GM12892 (cell line): ENCODE measurements around the gene P2RX1.
"Not testable (repeated sequence)": the region's sequence is repeated elsewhere in the genome, so short reads cannot be mapped to it uniquely, and the experiment has no call there.

Experiments used
- DNase-seq: peaks from one replicate; pipeline ENCODE4 v3.0.0; 2011; ENCODE audit not compliant: insufficient read length
- FAIRE-seq: peaks from 2 replicates; lab custom pipeline; 2011; peaks lifted over from hg19 to GRCh38; lab: Jason Lieb, UNC
- POLR2A ChIP-seq: IDR thresholded peaks from 2 replicates; pipeline ENCODE4 v1.6.1; 2011; ENCODE audit warnings: low read depth, low read length, control low read depth
- POLR2AphosphoS5 ChIP-seq: IDR thresholded peaks from 2 replicates; pipeline ENCODE4 v1.6.1; 2011; ENCODE audit warnings: low read depth, low read length, control low read depth
- TAF1 ChIP-seq: IDR thresholded peaks from 2 replicates; pipeline ENCODE4 v1.6.1; 2011; ENCODE audit warnings: low read depth, mild to moderate bottlenecking, control low read depth, low read length, borderline replicate concordance

The P2RX1 gene

DNA sequence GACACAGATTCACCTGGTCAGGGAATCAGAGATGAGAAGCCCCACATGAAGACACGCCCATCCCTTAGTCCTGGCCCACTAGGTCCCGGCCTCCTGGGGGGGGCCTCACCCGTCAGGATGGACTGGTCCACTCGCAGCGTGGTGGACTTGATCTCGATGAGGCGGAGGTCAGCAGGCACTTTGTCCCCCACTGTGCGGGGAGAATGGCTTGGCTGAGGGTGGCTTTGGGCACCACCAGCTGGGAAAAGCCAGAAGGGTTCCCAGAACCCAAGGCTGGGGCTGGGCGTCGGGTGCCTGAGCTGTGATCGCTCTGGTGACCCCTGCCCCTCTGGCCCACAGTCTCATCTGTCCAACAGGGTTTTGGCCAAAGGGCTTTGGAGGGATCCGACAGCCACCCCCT, 34.3 kb upstream of the P2RX1 start:
- DNase-seq = no peak
- FAIRE-seq = no peak
- TF ChIP-seq TAF1 = no peak
- TF ChIP-seq POLR2A = no peak
- TF ChIP-seq POLR2AphosphoS5 = no peak

DNA sequence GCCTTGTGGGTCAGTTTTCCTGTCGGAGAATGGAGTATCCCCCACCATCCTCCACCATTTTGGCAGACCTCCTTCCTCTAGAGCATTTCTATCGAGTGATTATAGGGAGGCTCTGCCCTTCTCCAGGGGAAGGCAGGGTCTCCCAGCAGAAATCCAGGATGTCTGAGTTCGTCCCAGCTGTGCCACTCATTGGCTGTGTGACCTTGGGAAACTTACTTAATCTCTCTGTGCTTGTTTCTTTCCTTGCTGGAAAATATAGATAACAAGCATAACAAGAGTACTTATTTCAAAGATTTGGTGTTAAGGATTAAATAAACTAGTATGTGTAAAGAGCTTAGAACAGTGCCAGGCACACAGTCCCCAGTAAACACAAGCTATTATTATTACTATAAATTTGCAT, 33.2 kb upstream of the P2RX1 start:
- TF ChIP-seq POLR2A (no peak), POLR2AphosphoS5 (no peak), TAF1 (no peak)
- FAIRE-seq = no peak
- no peak for DNase-seq

DNA sequence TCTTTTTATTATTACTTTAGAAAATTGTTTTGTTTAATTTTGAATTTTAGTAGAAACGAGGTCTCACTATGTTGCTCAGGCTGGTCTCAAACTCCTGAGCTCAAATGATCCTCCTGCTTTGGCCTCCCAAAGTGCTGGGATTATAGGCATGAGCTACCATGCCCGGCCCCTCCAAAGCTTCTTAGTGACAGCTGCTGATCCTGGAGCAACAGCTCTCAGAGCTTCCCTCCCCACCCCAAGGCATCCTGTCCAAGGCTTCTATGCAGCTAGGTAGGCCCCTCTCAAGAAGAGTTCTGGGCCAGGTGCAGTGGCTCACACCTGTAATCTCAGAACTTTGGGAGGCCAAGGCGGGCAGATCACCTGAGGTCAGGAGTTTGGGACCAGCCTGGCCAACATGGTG, 32.3 kb upstream of the P2RX1 start:
- not testable (repeated sequence) for FAIRE-seq, DNase-seq

DNA sequence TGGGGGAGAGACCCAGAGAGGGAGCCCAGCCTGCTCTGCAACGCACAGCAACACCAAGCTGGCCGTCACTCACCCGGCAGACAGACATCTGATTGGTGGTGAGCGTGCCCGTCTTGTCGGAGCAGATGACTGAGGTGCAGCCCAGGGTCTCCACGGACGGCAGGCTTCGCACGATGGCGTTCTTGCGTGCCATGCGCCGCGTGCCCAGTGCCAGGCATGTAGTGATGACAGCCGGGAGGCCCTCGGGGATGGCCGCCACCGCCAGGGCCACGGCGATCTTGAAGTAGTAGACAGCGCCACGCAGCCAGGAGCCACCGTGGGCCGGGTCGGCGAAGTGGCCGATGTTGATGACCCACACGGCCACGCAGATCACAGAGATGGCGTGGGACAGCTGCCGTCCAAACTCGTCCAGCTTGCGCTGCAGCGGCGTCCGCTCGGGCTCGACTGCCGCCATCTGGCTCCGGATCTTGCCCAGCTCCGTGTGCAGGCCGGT, 31.1 kb upstream of the P2RX1 start:
- TF ChIP-seq TAF1 (no peak), POLR2AphosphoS5 (no peak), POLR2A (no peak)
- no peak for DNase-seq
- FAIRE-seq = no peak

DNA sequence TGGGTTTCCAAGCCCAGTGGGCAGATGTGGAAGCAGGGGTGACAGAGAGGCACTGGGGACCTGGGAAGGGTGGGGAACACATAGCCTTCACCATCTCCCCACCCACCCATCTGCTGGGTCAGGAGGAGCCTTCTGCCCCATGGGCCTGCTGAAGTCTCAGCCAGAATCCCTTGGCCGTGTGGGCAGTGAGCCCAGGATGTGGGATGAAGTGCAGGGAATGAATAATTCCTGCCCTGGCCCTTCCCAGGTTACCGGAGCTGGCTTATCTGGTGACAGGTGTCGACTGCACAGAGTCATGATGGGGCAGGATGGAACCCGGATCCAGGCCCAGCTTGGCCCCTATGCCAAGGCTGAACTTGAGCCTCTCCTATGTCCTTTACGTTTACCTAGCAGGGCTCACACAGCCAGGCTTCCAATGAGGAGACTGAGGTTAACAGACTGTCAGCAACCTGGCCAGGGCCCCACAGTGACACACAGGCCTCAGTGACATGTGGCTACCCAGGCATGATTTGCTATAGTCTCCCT, 30.5 kb upstream of the P2RX1 start:
- no peak for DNase-seq
- no peak for FAIRE-seq
- no peak for TF ChIP-seq POLR2AphosphoS5
- no peak for TF ChIP-seq POLR2A
- no peak for TF ChIP-seq TAF1

DNA sequence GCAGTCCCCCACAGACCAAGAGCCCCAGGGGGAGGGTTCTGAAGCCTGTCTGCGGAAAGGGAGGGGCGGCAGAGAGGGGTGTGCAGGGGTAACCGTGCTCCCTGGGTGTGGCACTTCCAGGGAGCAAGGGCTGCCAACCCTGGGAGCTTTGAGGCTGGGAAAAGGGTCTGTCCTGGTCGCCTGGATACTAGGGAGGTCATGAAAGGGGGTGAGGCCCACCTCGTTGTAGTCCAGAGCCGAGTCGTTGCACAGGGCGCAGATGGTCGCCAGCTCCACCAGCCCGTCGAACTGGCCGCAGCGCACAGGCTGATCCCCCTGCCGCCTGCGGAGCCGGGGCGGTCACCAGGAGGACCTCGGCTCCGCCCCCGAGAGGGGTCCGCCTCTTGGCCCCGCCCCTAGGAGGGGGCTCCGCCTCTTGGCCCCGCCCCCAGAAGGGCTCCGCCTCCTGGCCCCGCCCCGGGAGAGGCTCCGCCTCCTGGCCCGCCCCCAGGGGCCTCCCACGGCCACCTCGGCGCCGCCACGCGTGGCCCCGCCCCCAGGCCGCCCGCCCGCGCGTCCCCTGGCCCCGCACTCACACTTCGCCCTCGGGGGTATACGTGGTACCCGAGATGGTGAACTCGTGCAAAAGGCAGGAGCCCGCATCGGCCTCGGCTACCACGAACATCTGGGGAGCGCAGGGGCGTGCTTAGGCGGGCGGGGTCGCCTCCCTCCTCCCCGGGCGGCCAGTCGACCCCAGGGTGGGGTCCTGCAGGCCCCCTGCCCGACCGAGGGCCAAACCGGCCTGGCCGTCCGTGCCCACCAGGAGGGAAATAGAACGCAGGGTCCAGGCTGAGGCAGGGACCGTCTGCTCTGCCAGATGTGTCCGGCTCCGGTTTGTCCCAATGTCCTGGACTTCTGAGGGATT, 28.5 kb upstream of the P2RX1 start:
- FAIRE-seq = no peak
- no peak for TF ChIP-seq TAF1
- TF ChIP-seq POLR2AphosphoS5 = no peak
- TF ChIP-seq POLR2A = no peak
- peak; percentile 71 for DNase-seq

DNA sequence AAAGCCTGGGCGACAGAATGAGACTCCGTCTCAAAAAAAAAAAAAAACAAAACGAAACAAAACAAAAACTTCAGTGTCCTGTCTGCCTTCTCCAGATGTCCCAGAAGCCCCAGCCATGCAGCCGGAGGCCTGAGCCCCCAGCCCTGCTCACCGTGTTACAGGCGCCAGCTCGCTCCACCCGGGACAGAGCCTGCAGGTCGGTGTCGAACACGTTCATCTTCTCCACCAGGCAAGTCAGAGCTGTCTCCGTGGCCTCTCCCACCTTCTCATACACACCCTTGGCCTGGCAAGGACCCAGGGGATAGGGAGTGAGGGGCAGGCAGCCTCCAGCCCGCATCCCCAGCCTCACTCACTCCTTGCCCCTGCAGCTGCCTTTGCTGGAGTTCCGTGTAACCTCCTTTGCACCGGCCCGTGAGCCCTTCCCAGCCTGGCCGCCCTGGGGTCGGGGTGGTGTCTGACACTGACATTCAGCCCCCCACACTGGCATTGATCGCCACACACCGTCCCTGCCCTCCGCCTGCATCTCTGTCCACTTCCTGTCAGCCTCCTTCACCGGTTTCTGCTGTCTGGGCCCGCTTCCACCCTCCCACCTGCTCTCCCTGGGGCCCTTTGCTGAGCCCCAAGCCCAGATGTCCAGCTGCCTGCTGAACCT, 27.1 kb upstream of the P2RX1 start:
- no peak for TF ChIP-seq POLR2AphosphoS5
- TF ChIP-seq POLR2A = no peak
- no peak for TF ChIP-seq TAF1

DNA sequence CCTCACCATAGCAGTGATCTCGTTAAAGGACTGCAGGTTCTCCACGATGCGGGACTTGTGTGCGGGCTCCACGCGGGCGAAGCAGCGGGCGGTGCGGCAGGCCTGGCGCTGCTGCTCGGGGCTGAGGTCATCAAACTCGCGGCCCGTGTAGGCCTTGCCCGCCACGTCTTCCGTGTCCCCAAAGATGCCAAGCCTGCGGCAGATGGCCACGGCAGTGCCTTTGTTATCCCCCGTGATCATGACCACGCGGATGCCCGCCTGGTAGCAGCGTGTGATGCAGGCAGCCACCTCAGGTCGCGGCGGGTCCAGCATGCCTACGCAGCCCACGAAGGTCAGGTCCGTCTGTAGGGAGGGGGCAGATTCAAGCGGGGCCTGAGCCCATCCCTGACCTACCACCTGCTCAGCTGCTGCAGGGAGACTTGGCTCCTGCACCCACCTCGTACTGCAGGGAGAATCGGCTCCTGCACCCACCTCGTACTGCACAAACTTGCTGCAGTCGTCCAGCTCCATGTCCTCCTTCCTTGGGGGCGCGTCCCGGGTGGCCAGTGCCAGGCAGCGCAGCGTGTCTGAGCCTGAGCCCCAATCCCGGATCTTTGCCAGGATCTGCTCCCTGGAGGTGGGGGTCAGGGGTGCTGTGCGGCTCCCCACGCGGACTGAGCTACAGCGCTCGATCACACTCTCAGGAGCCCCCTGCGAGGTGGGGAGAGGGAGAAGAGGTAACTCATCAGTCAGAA, 24.9 kb upstream of the P2RX1 start:
- DNase-seq = no peak

More for the DNA sequence above, 27.1 kb upstream of the P2RX1 start:
- FAIRE-seq = no peak
- no peak for DNase-seq

DNA sequence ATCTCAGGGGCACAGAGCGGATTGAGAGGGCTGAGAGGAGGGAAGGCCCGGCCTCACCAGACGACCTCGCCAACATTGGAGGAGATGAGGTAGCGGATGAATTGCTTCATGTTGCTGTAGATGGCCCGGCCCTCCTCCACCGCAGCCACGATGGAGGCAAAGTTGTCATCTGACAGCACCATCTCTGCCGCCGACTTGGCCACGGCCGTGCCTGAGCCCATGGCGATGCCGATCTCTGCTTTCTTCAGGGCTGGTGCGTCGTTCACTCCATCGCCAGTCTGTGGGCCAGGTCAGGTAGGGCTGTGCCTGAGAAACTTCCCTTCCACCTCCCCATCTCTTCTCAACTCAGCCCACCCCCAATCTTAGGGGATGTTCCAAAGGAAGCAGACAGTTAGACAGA, 21.1 kb upstream of the P2RX1 start:
- DNase-seq (no peak), FAIRE-seq (no peak)
- TF ChIP-seq TAF1 (no peak), POLR2A (no peak), POLR2AphosphoS5 (no peak)

More for the DNA sequence above, 24.9 kb upstream of the P2RX1 start:
- no peak for FAIRE-seq
- TF ChIP-seq POLR2AphosphoS5 (no peak), POLR2A (no peak), TAF1 (no peak)

DNA sequence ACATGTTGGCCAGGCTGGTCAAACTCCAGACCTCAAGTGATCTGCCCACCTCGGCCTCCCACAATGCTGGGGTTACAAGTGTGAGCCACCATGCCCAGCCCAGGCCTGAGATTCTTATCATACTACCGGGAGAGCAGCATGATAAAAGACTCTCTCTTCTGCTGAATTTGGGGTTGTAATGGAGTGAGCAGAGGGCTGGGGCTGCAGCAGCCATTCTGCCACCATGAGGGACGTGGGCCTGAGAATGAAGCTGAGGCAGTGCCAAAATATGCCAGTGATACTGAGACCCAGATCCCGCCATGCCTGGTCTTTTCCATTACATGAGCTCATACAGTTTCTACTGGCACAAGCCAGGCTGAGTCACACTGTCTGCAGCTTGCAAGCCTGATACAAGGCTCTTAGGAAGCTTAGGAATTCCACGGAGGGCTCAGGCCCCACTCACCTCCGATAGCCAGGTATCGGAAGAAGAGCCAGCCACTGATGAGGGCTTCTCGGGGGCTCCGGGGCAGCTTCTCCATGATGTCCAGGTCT, 19.6 kb upstream of the P2RX1 start:
- FAIRE-seq = no peak
- no peak for TF ChIP-seq POLR2AphosphoS5
- DNase-seq = no peak

DNA sequence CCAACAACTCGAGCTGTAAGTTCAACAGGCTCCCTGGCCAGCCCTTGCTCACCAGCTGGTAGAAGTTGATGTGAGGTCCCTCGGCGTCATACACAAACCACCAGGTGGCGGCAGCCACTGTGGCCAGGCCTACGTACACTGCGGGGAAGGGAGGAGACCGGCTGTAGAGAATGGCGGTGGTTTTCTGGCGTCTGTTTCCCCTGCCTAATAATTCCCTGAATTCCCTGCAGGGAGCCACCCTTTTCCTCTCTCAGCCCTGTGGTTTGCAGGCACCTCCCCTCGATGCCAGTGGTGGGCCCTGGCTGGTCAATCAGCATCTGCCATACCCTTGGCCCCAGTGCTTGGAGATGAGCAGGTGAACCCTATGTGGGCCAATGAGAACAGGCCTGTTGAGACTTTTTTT, 18.9 kb upstream of the P2RX1 start:
- FAIRE-seq (no peak), DNase-seq (no peak)
- TF ChIP-seq TAF1 = no peak

DNA sequence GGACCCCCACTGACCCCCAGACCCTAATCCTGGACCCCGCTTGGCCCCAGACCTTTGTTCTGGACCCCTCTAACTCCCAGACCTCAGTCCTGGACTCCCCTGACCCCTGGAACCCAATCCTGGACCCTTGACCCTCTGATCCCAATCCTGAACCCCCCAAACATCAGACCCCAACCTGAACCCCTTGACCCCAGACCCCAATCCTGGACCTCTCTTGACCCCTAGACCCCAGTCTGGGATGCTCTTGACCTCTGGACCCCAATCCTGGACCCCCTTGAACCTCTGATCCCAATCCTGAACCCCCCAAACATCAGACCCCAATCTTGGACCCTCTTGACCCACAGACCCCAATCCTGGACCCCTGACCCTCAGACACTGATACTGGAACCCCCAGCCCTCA, 13.5 kb upstream of the P2RX1 start:
- TF ChIP-seq POLR2A (no peak), POLR2AphosphoS5 (no peak), TAF1 (no peak)
- FAIRE-seq = no peak
- DNase-seq = no peak
